Ammon's horn (tissue), 1 donor: ENCODE measurements around the gene TRMO.
A peak's percentile ranks its signal among the peaks of the same experiment; 100 is the strongest.

ENCODE experiments used
- DNase-seq: peaks from one replicate; pipeline ENCODE4 v3.0.0-alpha.2; 2016; ENCODE audit warnings: low spot score

Gene TRMO

GRCh38 chr9:97938081-97938644, 15.9 kb upstream of the TRMO start, which contains the start of gene HEMGN:
TSS of gene HEMGN (minus strand) at chr9:97938172. CDS start at chr9:97938136, 36 bp downstream.
- DNase-seq: no peak

- no peak for DNase-seq
These were observed 14.7 kb upstream of the TRMO start for GRCh38 chr9:97936998-97937397.

- no peak for DNase-seq
These were observed 13.0 kb upstream of the TRMO start for GRCh38 chr9:97935276-97935675.

- DNase-seq: peak; percentile 57
These were observed 12.2 kb upstream of the TRMO start for GRCh38 chr9:97934321-97935115.

- no peak for DNase-seq
These were observed 11.1 kb upstream of the TRMO start for GRCh38 chr9:97933297-97933998.

GRCh38 chr9:97930972-97931371, 8.7 kb upstream of the TRMO start:
- DNase-seq: no peak

GRCh38 chr9:97928986-97929604, 6.8 kb upstream of the TRMO start:
- DNase-seq: no peak

GRCh38 chr9:97925497-97926334, 3.4 kb upstream of the TRMO start:
- no peak for DNase-seq

GRCh38 chr9:97924386-97924785, 2.1 kb upstream of the TRMO start:
- DNase-seq: peak; percentile 28

GRCh38 chr9:97923529-97924108, 1.3 kb upstream of the TRMO start:
- DNase-seq: peak; percentile 90

GRCh38 chr9:97919217-97919813, 3.0 kb downstream of the TRMO start:
- no peak for DNase-seq

GRCh38 chr9:97918611-97919010, 3.7 kb downstream of the TRMO start:
- no peak for DNase-seq

- DNase-seq: no peak
These were observed 10.3 kb downstream of the TRMO start for GRCh38 chr9:97911970-97912369.

- DNase-seq: no peak
These were observed 10.8 kb downstream of the TRMO start for GRCh38 chr9:97911528-97911927.

GRCh38 chr9:97910357-97910756, 11.9 kb downstream of the TRMO start:
- DNase-seq: no peak

- no peak for DNase-seq
These were observed 13.6 kb downstream of the TRMO start for GRCh38 chr9:97908705-97909104.

GRCh38 chr9:97907632-97908031, 14.7 kb downstream of the TRMO start:
- no peak for DNase-seq

GRCh38 chr9:97907046-97907445, 15.3 kb downstream of the TRMO start:
- no peak for DNase-seq

- DNase-seq: peak; percentile 67
These were observed 16.0 kb downstream of the TRMO start for GRCh38 chr9:97906236-97906831.

- no peak for DNase-seq
These were observed 17.1 kb downstream of the TRMO start for GRCh38 chr9:97905228-97905627.
